ENCODE results near the gene CHCHD4.
"Not testable (repeated sequence)": the region's sequence is repeated elsewhere in the genome, so short reads cannot be mapped to it uniquely, and the experiment has no call there.

DNA sequence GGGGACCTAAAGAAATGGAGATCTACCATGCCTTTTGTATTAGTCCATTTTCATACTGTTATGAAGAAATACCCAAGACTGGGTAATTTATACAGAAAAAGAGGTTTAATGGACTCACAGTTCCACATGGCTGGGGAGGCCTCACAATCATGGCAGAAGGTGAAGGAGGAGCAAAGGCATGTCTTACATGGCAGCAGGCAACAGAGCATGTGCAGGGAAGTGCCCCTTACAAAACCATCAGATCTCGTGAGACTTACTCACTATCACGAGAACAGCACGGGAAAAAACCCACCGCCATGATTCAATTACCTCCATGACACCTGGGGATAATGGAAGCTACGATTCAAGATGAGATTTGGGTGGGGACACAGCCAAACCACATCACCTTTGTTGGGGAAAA, 37.2 kb downstream of the CHCHD4 start:
- TF ChIP-seq, protein P1, sequence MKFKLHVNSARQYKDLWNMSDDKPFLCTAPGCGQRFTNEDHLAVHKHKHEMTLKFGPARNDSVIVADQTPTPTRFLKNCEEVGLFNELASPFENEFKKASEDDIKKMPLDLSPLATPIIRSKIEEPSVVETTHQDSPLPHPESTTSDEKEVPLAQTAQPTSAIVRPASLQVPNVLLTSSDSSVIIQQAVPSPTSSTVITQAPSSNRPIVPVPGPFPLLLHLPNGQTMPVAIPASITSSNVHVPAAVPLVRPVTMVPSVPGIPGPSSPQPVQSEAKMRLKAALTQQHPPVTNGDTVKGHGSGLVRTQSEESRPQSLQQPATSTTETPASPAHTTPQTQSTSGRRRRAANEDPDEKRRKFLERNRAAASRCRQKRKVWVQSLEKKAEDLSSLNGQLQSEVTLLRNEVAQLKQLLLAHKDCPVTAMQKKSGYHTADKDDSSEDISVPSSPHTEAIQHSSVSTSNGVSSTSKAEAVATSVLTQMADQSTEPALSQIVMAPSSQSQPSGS (IDR thresholded peaks at IDR 0.05; ENCODE audit: low read length), result not testable (repeated sequence)
- TF ChIP-seq, protein P2, sequence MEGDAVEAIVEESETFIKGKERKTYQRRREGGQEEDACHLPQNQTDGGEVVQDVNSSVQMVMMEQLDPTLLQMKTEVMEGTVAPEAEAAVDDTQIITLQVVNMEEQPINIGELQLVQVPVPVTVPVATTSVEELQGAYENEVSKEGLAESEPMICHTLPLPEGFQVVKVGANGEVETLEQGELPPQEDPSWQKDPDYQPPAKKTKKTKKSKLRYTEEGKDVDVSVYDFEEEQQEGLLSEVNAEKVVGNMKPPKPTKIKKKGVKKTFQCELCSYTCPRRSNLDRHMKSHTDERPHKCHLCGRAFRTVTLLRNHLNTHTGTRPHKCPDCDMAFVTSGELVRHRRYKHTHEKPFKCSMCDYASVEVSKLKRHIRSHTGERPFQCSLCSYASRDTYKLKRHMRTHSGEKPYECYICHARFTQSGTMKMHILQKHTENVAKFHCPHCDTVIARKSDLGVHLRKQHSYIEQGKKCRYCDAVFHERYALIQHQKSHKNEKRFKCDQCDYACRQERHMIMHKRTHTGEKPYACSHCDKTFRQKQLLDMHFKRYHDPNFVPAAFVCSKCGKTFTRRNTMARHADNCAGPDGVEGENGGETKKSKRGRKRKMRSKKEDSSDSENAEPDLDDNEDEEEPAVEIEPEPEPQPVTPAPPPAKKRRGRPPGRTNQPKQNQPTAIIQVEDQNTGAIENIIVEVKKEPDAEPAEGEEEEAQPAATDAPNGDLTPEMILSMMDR (IDR thresholded peaks at IDR 0.05; ENCODE audit: control extremely low read depth in 1 of 3, insufficient read depth in 1 of 3, low read depth in 1 of 3, low read length in 3 of 3), result not testable (repeated sequence)
- not testable (repeated sequence) for TF ChIP-seq GABPA (IDR thresholded peaks at IDR 0.05; ENCODE audit: borderline replicate concordance, insufficient read depth, low read length); NRF1 (IDR thresholded peaks at IDR 0.05; ENCODE audit: low read depth, low read length); POLR2A (IDR thresholded peaks at IDR 0.05; ENCODE audit: control extremely low read depth in 1 of 2, low read depth in 2 of 2, low read length in 2 of 2); RNF2 (IDR thresholded peaks at IDR 0.05; ENCODE audit: borderline replicate concordance, low read depth, low read length, missing control alignments, poor library complexity, severe bottlenecking); CHD1 (IDR thresholded peaks at IDR 0.05; ENCODE audit: low read depth, low read length); GTF2F1 (IDR thresholded peaks at IDR 0.05; ENCODE audit: borderline replicate concordance, low read depth, low read length); SIX5 (IDR thresholded peaks at IDR 0.05; ENCODE audit: low read depth, low read length)

Data from H1 (cell line).